ENCODE results near the gene C18orf63.
"Not testable (repeated sequence)": the region's sequence is repeated elsewhere in the genome, so short reads cannot be mapped to it uniquely, and the experiment has no call there.

C18orf63 gene

DNA sequence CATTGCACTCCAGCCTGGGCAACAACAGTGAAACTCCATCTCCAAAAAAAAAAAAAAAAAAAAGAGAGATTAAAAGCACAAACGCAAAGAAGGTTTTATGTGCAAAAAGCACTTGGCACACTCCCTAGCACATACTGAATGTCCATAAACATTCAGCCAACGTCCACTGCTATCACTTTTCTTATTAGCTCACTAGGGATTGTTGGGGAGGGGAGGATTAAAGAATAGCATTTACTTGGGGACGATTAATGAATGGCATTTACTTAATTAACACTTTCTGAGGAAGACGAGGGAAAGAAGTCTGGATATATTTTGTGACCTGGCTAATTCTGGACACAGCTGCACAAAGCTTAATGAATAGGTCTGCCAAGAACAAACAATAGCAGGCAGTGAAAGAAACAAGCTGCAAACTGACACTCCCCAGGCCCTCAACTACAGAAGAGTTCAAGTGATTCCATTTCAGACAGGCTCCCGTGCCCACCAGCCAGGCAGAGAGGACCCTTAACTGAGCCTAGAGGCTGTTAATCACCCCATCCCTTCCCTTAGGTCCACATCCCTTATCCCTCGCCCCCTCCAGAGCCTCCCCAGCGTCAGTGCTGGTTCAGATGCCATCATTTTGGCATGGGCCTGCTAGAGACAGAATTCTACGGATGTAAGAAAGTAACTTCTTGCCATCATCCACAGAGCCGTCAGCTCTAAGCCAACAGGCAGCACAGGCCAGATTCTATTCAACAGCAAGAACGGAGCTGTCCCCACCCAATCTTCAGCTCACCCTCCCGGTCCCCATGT is 31.3 kb upstream of the C18orf63 start:
- Histone ChIP-seq H3K4me3 (ENCODE audit: low read depth in 1 of 2, low read length in 1 of 2) (no peak overlapping the region), H3K9me3 (no peaks in the 10 kb centered on the region), H3K36me3 (no peaks in the 10 kb centered on the region), H3K4me1 (ENCODE audit: control insufficient read depth in 1 of 2, insufficient read depth in 1 of 2, low read depth in 1 of 2, low read length in 1 of 2) (peaks cover 3 to 10% of the 10 kb centered on the region in 2 experiments), H3K27me3 (no peaks in the 10 kb centered on the region), H3K27ac (no peak overlapping the region)
- TF ChIP-seq, protein P1, sequence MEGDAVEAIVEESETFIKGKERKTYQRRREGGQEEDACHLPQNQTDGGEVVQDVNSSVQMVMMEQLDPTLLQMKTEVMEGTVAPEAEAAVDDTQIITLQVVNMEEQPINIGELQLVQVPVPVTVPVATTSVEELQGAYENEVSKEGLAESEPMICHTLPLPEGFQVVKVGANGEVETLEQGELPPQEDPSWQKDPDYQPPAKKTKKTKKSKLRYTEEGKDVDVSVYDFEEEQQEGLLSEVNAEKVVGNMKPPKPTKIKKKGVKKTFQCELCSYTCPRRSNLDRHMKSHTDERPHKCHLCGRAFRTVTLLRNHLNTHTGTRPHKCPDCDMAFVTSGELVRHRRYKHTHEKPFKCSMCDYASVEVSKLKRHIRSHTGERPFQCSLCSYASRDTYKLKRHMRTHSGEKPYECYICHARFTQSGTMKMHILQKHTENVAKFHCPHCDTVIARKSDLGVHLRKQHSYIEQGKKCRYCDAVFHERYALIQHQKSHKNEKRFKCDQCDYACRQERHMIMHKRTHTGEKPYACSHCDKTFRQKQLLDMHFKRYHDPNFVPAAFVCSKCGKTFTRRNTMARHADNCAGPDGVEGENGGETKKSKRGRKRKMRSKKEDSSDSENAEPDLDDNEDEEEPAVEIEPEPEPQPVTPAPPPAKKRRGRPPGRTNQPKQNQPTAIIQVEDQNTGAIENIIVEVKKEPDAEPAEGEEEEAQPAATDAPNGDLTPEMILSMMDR (IDR thresholded peaks at IDR 0.05): no peak

GRCh38 chr18:74284980-74285355 is 30.7 kb upstream of the C18orf63 start:
- TF ChIP-seq, protein P1 (IDR thresholded peaks at IDR 0.05): no peak
- H3K4me3 ChIP-seq (ENCODE audit: low read depth in 1 of 2, low read length in 1 of 2): no peak overlapping the region
- H3K9me3 ChIP-seq: no peaks in the 10 kb centered on the region
- peaks cover 2% of the 10 kb centered on the region for H3K27me3 ChIP-seq
- no peak overlapping the region for H3K27ac ChIP-seq
- no peaks in the 10 kb centered on the region for H3K36me3 ChIP-seq
- peaks cover 3 to 10% of the 10 kb centered on the region in 2 experiments for H3K4me1 ChIP-seq (ENCODE audit: control insufficient read depth in 1 of 2, insufficient read depth in 1 of 2, low read depth in 1 of 2, low read length in 1 of 2)

DNA sequence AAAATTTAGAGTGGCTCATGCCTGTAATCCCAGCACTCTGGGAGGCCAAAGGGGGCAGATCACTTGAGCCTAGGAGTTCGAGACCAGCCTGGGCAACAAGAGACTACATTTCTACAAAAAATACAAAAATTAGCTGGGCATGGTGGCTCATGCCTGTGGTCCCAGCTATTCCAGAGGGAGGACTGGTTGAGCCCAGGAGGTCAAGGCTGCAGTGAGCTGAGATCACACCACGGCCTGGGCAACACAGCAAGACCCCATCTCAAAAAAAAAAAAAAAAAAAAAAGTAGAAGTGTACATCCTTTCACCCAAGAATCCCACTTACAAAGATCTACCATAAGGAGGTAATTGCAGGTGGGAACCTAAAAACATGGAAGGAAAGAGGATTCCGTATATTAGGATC is 30.1 kb upstream of the C18orf63 start:
- not testable (repeated sequence) for H3K9me3 ChIP-seq; H3K36me3 ChIP-seq; H3K4me3 ChIP-seq (ENCODE audit: low read depth in 1 of 2, low read length in 1 of 2); H3K27ac ChIP-seq; H3K27me3 ChIP-seq
- H3K4me1 ChIP-seq (ENCODE audit: control insufficient read depth in 1 of 2, insufficient read depth in 1 of 2, low read depth in 1 of 2, low read length in 1 of 2): peaks cover 3 to 10% of the 10 kb centered on the region in 2 experiments

DNA sequence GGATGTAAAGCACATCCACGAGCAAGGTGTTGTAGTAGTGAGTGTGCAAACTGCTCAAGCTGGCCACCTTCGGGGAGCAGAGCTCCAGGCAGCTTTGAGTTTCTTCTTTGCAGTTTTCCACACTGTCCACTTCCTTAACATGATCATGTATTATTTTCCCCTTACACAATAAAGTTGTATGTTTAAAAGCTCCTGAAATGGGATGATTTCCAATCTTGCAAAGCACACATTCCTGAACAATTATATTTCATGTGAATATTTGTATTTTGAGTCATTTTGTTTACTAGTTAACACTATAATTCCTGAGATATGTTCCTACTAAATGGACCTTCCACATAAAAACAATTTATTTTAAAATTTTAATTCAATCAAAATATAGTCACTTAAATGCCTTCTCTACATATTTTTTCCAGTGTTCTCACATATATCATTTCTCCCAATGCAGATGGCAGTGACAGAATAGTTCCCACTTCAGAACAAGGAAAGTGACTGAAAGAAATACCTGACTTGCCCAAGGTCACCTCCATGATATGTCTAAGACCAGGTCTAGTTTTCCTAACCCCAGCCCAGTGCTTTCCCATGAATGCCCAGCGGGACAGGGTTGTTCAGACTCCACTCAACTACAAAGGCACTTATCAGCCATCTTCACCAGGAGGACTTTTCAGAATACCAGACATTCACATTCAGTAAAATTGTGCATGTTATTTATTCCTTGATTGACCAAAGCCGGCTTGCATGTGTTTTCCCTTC is 29.4 kb upstream of the C18orf63 start:
- no peak overlapping the region for H3K27ac ChIP-seq
- H3K4me3 ChIP-seq (ENCODE audit: low read depth in 1 of 2, low read length in 1 of 2): no peak overlapping the region
- no peaks in the 10 kb centered on the region for H3K36me3 ChIP-seq
- H3K27me3 ChIP-seq: peaks cover 15% of the 10 kb centered on the region
- H3K9me3 ChIP-seq: no peaks in the 10 kb centered on the region
- H3K4me1 ChIP-seq (ENCODE audit: control insufficient read depth in 1 of 2, insufficient read depth in 1 of 2, low read depth in 1 of 2, low read length in 1 of 2): peaks cover 10 to 15% of the 10 kb centered on the region in 2 experiments
- TF ChIP-seq, protein P1 (IDR thresholded peaks at IDR 0.05): no peak

DNA sequence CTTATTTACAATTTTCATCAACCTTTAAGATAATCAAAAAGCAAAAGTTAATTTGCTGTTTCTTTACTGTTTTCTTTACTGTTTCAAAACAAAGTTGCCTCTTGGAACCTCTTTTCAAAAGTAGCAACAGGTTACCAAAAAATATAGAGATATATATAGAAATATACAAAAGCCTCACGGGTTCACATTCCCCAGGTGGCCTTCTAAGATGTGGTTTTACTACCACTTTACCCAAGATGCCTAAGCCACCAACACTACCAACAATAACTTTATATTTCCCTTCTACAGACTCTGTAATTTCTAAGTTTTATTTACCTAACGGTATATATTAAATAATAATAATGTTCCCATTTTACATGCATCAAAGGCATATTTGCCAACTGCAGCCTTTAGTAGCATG is 28.8 kb upstream of the C18orf63 start:
- no peak overlapping the region for H3K4me3 ChIP-seq (ENCODE audit: low read depth in 1 of 2, low read length in 1 of 2)
- H3K9me3 ChIP-seq: no peaks in the 10 kb centered on the region
- no peak overlapping the region for H3K27ac ChIP-seq
- H3K4me1 ChIP-seq (ENCODE audit: control insufficient read depth in 1 of 2, insufficient read depth in 1 of 2, low read depth in 1 of 2, low read length in 1 of 2): peaks cover 12 to 17% of the 10 kb centered on the region in 2 experiments
- H3K36me3 ChIP-seq: no peaks in the 10 kb centered on the region
- TF ChIP-seq, protein P1 (IDR thresholded peaks at IDR 0.05): no peak
- H3K27me3 ChIP-seq: peaks cover 20% of the 10 kb centered on the region

- H3K4me1 ChIP-seq (ENCODE audit: control insufficient read depth in 1 of 2, insufficient read depth in 1 of 2, low read depth in 1 of 2, low read length in 1 of 2): peaks cover 15 to 16% of the 10 kb centered on the region in 2 experiments
These were observed 27.6 kb upstream of the C18orf63 start for GRCh38 chr18:74288041-74288440.

More at GRCh38 chr18:74288041-74288440, 27.6 kb upstream of the C18orf63 start:
- TF ChIP-seq, protein P1 (IDR thresholded peaks at IDR 0.05): no peak
- no peaks in the 10 kb centered on the region for H3K36me3 ChIP-seq
- peaks cover 22% of the 10 kb centered on the region for H3K27me3 ChIP-seq
- no peaks in the 10 kb centered on the region for H3K9me3 ChIP-seq
- H3K4me3 ChIP-seq (ENCODE audit: low read depth in 1 of 2, low read length in 1 of 2): no peak overlapping the region
- H3K27ac ChIP-seq: no peak overlapping the region

All from neutrophil (primary cell).